Mesodermal cell (in vitro differentiated cells): Measurements from ENCODE around the gene TECR.
"Not testable (repeated sequence)": the region's sequence is repeated elsewhere in the genome, so short reads cannot be mapped to it uniquely, and the experiment has no call there.

Source experiments
- H3K27ac ChIP-seq: 2 replicates; pipeline ENCODE4 v1.7.0; 2013; ENCODE audit warnings: mild to moderate bottlenecking, low read depth, low read length, moderate library complexity; ENCODE audit not compliant: severe bottlenecking
- H3K36me3 ChIP-seq: 2 replicates; pipeline ENCODE4 v1.7.1; 2013; ENCODE audit warnings: mild to moderate bottlenecking, low read length, moderate library complexity; ENCODE audit not compliant: control insufficient read depth, insufficient read depth
- H3K4me1 ChIP-seq: one replicate; pipeline ENCODE4 v1.7.1; 2013; ENCODE audit warnings: mild to moderate bottlenecking, low read length; ENCODE audit not compliant: insufficient read depth, control insufficient read depth, poor library complexity, severe bottlenecking
- H3K4me3 ChIP-seq: 2 replicates; pipeline ENCODE4 v1.7.0; 2013; ENCODE audit warnings: low read length, control low read depth, mild to moderate bottlenecking; ENCODE audit not compliant: insufficient read depth, poor library complexity, severe bottlenecking; ENCODE audit errors: extremely low read depth
- H3K9me3 ChIP-seq: 2 replicates; pipeline ENCODE4 v1.7.1; 2013; ENCODE audit warnings: mild to moderate bottlenecking, low read length, moderate library complexity; ENCODE audit not compliant: control insufficient read depth
- WGBS, 2 experiments: methylation state at CpG; one replicate each; pipeline ENCODE4 v1.1.5; 2013; ENCODE audit warnings: missing lambda C conversion rate in 2 of 2; ENCODE audit not compliant: insufficient coverage in 2 of 2; 5-methylcytosine and 5-hydroxymethylcytosine counted together

TECR gene

DNA sequence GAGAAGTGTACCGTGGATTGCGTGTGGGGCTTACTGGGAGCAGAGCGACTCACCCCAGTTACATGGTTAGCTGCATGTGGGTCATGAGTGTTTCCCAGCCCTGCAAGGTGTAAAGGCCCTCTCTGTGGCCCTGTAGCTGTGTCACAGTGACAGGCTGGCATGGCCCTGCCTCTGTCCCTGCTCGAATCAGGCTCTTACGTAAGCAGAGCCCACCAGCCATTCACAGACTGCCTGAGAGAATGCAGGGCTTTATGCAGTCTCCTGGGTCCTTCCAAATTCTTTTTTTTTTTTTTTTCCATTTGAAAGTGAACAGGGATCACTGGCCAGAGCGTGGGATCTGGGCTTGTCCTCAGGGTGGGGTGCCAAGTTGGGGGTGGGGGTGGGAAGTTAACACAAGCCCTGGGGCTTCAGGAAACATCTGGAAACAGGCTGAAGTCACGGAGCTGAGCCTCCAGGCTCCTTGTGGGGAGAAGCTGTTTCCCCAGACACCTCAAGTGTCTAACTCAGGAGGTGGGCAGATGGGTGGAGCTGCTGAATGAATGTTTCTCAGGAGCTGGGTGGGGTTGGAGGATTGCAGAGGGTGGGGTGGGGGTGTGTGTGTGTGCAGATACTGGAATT is 13.4 kb downstream of the TECR start:
- no peak overlapping the region for H3K4me3 ChIP-seq
- H3K27ac ChIP-seq: peak overlapping the region; percentile 59
- no peaks in the 10 kb centered on the region for H3K9me3 ChIP-seq
- H3K4me1 ChIP-seq: peaks cover 14% of the 10 kb centered on the region
- 67 to 70% methylated on average over 6 to 7 of the region's 7 CpGs for WGBS, 2 experiments
- peaks cover 24% of the 10 kb centered on the region for H3K36me3 ChIP-seq

DNA sequence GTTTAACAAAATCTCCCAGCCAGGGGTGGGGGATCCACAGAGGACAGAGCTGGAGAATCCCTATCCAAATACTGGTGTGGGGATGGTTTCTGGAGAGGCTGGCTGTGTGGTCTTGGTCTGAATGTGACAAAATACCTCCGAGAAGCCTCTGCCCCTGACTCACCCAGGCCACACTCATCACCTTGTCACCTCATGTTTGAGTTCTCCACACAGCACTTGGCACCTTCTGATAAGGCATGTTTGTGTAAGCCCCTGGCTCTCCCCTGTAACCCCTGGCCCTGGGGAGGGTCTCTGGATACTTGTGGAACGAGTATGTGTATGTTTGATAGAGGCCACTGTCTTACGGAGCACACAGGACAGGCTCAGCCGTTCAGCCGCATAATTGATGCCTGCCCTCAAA is 14.7 kb downstream of the TECR start:
- no peak overlapping the region for H3K4me3 ChIP-seq
- peaks cover 14% of the 10 kb centered on the region for H3K4me1 ChIP-seq
- H3K9me3 ChIP-seq: no peaks in the 10 kb centered on the region
- no peak overlapping the region for H3K27ac ChIP-seq
- 91 to 95% methylated on average over 4 of the region's 5 CpGs for WGBS, 2 experiments
- peaks cover 31% of the 10 kb centered on the region for H3K36me3 ChIP-seq

DNA sequence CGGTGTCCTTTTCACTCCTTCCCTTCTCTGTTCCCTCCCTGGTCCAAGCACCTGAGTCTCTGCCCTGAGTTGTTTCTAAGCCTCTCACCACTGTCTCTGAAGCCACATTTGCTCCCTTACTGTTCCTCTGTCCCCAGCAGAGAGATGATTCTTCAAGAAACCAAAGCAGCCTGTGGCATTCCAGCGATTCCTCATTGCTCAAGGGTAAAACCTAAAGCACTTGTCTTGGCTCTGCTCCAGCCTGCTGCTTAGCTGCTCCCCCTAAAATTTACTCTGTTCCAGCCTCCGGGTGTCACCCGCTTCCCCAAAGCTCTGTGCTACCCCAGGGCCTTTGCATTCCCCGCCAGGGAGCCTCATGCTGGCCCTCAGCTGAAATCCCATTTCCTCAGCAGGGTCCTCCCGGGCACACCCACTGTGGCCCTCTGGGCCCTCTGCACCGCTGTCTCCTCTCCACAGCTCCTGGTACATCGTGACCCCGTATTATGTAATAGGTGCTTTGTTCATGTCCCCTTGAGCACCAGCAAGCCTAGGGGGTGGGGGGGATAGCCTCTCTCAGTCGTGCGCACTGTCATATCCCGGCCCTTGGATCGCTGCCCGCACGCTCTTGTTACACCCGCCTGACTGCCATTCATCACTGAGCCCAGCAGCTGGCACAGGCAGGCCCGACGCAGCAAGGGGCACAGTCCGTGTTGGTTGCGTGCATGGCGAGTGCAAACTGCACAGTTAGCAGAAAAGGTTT is 15.8 kb downstream of the TECR start:
- Histone ChIP-seq H3K27ac (no peak overlapping the region), H3K4me3 (no peak overlapping the region), H3K36me3 (peaks cover 31% of the 10 kb centered on the region), H3K4me1 (peaks cover 14% of the 10 kb centered on the region), H3K9me3 (no peaks in the 10 kb centered on the region)
- 96% methylated on average over 19 to 20 of the region's 21 CpGs for WGBS, 2 experiments

DNA sequence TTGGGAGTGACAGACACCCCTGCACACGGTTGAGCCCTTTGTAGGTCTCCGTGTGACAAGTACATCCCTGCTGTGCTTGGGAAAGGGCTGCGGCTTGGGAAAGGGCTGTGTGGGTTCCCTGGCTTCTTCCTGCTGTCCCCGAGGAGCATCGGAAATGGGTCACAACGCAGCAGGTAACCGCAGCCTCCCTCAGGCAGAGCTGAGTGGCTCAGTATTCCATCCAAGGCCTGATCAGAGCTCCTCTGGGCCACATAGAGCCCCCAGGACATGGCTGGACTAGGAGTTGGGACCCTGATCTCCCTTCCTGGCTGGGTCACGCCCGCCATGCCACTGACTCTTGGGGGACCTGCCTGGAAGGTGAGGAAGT is 16.3 kb downstream of the TECR start:
- Histone ChIP-seq H3K27ac (no peak overlapping the region), H3K9me3 (no peaks in the 10 kb centered on the region), H3K4me3 (no peak overlapping the region), H3K36me3 (peaks cover 34% of the 10 kb centered on the region), H3K4me1 (peaks cover 14% of the 10 kb centered on the region)
- WGBS, 2 experiments: 89 to 91% methylated on average over 9 of the region's 9 CpGs

DNA sequence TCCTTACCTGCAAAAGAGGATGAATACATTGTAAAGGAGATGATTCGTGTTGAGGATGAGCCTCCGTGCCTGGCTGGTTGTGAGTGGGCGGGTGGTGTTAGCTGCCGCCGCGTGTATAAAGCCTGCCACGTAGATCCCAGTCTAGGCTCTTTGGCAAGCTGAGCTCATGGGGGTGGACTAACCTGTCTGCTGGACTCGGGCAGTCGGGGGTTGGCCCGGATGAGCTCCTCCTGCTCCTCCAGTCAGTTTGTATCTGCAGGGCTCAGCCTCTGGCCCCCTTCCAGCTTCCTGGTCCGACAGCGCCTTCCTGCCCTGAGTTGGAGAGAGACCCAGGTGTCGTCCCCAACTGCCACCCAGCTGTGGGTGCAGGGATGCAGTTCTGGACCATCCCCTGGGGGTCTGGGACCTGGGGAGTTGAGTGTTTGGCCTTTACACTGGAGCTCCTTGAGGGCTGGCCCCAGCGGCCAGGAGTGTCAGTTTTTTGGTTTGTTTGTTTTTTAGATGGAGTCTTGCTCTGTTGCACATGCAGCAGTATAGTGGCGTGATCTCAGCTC is 20.9 kb downstream of the TECR start:
- 89 to 94% methylated on average over 13 to 15 of the region's 15 CpGs for WGBS, 2 experiments
- no peak overlapping the region for H3K27ac ChIP-seq
- H3K4me1 ChIP-seq: peaks cover 7% of the 10 kb centered on the region
- no peaks in the 10 kb centered on the region for H3K9me3 ChIP-seq
- H3K36me3 ChIP-seq: peaks cover 35% of the 10 kb centered on the region
- H3K4me3 ChIP-seq: no peak overlapping the region

DNA sequence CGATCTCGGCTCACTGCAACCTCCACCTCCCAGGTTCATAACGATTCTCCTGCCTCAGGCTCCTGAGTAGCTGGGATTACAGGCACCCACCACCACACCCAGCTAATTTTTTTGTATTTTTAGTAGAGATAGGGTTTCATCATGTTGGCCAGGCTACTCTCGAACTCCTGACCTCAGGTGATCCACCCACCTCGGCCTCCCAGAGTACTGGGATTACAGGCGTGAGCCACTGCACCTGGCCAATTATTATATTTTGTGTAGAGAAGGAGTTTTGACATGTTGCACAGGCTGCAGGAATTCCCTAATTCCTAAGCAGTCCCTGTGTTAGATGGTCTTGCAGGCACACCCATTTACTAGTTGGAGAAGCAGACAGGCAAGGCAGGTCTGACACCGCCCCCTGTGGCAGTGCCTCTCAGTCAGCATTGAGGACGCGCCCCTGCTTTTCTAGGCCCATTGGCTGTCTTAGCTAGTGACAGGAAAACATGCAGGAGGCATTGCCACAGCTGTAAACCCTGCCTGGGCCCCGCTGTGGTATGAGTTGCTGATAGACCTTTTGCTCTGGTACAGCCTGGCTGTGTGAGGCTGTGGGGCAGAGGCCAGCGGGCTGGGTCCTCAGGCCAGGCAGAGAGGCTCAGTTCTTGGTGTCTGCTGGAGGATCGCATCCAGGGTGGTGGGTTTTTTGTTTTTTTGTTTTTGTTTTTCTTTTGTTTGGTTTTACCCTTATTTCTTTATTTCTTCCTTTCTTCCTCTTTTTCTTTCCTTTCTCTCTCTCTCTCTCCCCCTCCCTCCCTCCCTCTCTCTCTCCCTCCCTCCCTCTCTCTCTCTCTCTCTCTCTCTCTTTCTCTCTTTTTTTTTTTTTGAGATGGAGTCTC is 22.0 kb downstream of the TECR start:
- not testable (repeated sequence) for H3K4me3 ChIP-seq, H3K27ac ChIP-seq, H3K9me3 ChIP-seq
- WGBS, 2 experiments: 55 to 70% methylated on average over 7 to 10 of the region's 12 CpGs
- H3K36me3 ChIP-seq: peaks cover 30% of the 10 kb centered on the region
- peaks cover 12% of the 10 kb centered on the region for H3K4me1 ChIP-seq

DNA sequence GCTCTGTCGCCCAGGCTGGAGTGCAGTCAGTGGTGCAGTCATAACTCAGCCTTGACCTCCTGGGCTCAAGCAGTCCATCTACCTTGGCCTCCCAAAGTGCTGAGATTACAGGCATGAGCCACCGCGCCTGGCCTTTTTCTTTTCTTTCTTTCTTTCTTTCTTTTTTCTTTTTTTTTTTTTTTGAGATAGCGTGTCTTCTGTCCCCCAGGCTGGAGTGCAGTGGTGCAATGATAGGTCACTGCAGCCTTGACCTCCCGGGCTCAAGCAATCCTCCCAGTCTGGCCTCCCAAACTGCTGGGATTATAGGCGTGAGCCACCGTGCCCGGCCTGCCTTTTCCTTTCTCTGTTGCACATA is 22.6 kb downstream of the TECR start:
- Histone ChIP-seq H3K36me3 (peaks cover 24% of the 10 kb centered on the region), H3K4me1 (peaks cover 12% of the 10 kb centered on the region)
- not testable (repeated sequence) for H3K4me3 ChIP-seq, H3K9me3 ChIP-seq, H3K27ac ChIP-seq
- WGBS, 2 experiments: 89 to 100% methylated on average over 2 to 3 of the region's 8 CpGs

DNA sequence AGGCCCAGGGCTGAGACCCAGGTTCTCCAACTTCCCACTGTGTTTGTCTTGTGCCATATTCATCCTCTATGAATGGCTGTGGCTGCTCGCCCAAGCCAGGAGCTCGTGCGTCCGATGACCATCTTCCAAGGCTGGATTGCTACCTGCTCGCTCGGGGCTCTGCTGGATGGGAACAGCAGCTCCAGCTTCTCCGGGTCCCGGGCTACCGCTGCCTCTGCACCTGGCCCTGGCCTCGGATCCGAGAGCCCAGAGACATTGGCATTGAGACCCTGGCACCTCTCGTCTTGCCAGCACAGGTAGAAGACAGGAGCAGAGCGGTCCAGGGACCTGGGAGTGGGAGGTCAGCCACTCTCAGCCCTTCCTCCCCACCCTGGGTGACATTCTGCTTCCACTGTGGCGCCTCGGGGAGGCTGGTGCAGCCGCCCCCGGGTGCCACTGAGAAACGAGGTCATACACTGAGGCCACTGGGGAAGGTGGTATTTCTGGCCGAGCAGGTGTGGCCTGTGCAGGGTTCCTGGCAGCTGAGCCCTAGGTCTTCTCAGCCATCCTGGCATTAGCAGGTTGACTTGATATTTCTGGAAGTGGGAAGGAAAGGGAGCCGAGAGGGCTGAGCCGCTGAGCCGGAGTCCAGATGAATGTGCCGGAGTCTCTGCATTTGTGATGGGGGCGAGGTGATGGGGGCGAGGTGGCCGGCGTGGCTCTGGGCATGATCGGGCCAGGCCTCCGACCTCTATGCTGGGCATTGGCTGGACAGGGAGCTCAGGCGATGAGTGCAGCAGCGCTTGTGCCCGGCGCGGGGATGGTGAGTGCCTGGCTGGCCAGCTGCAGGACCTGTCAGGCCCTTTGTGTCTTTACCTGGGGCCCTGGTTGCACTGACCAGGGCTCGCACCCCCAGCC is 23.9 kb downstream of the TECR start:
- Histone ChIP-seq H3K27ac (no peak overlapping the region), H3K9me3 (no peaks in the 10 kb centered on the region), H3K4me3 (no peak overlapping the region), H3K36me3 (peaks cover 21% of the 10 kb centered on the region), H3K4me1 (peaks cover 15% of the 10 kb centered on the region)
- 93 to 97% methylated on average over 27 to 32 of the region's 35 CpGs for whole genome bisulfite sequencing, 2 experiments

DNA sequence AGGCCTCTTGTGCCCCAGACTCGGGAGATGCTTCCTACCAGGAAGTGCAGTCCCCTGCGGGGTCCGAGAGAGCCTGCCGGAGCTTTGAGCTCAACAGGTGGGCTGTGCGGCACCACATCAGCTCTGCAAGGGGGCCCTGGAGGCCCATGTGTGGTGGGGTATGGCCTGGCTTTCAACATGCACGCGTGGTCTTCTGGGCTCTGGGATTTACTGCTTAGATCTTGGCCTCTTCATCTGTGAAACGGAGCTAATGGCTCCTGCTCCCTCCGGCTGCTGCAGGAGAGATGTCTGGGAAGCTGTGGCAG is 24.5 kb downstream of the TECR start:
- H3K27ac ChIP-seq: no peak overlapping the region
- 84 to 91% methylated on average over 5 to 9 of the region's 9 CpGs for WGBS, 2 experiments

DNA sequence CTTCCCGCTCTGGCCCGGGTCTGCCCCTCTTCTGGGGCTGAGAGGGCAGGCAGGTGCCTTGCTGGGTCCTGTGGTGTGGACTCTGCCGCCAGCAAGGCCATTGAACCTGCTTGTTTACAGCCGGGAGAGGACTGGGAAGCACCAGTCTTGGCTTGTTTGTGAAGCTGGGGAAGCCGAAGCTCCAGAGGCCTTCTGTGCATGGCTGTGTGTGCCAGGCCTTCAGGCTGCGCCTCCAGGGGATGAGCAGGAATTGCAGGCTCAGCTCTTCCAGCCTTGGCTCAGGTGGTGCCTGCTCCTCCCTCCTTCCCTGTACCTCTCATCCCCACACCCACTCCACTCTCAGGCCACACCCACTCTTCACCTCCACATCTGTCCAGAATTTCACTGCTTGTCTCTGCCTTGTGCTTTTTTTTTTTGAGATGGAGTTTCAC is 25.0 kb downstream of the TECR start:
- H3K27ac ChIP-seq: no peak overlapping the region
- WGBS, 2 experiments: 73 to 90% methylated on average over 5 to 6 of the region's 6 CpGs

More for the DNA sequence above, 24.5 kb downstream of the TECR start:
- no peaks in the 10 kb centered on the region for H3K9me3 ChIP-seq
- peaks cover 21% of the 10 kb centered on the region for H3K4me1 ChIP-seq
- peaks cover 15% of the 10 kb centered on the region for H3K36me3 ChIP-seq
- no peak overlapping the region for H3K4me3 ChIP-seq

More for the DNA sequence above, 25.0 kb downstream of the TECR start:
- peaks cover 10% of the 10 kb centered on the region for H3K36me3 ChIP-seq
- H3K9me3 ChIP-seq: no peaks in the 10 kb centered on the region
- no peak overlapping the region for H3K4me3 ChIP-seq
- H3K4me1 ChIP-seq: peaks cover 24% of the 10 kb centered on the region
